AG08395 (cell line): ENCODE results near the gene BIN1.
"Not testable (repeated sequence)": the region's sequence is repeated elsewhere in the genome, so short reads cannot be mapped to it uniquely, and the experiment has no call there.

Experiments used
- DNase-seq: peaks from one replicate; pipeline ENCODE4 v3.0.0; 2012; ENCODE audit warnings: mixed read lengths, low spot score

Gene BIN1

GRCh38 chr2:127046579-127046978 is 60.4 kb downstream of the BIN1 start:
- no peak for DNase-seq

GRCh38 chr2:127045792-127046501 is 61.0 kb downstream of the BIN1 start:
- no peak for DNase-seq

- peak; percentile 28 for DNase-seq
Observed at GRCh38 chr2:127044977-127045661, 61.8 kb downstream of the BIN1 start.

- DNase-seq: no peak
Observed at GRCh38 chr2:127044165-127044718, 62.7 kb downstream of the BIN1 start.

GRCh38 chr2:127043367-127044164 is 63.4 kb downstream of the BIN1 start:
- no peak for DNase-seq

GRCh38 chr2:127041259-127041970 is 65.5 kb downstream of the BIN1 start:
- no peak for DNase-seq

GRCh38 chr2:127040169-127040568 is 66.8 kb downstream of the BIN1 start:
- no peak for DNase-seq

- DNase-seq: no peak
Observed at GRCh38 chr2:127039387-127040031, 67.4 kb downstream of the BIN1 start.

GRCh38 chr2:127037476-127037875 is 69.5 kb downstream of the BIN1 start:
- no peak for DNase-seq

GRCh38 chr2:127034883-127035611 is 71.9 kb downstream of the BIN1 start:
- no peak for DNase-seq

GRCh38 chr2:127034051-127034450 is 72.9 kb downstream of the BIN1 start:
- DNase-seq: no peak

- peak; percentile 58 for DNase-seq
Observed at GRCh38 chr2:127032621-127033020, 74.3 kb downstream of the BIN1 start.

- DNase-seq: no peak
Observed at GRCh38 chr2:127029350-127030051, 77.5 kb downstream of the BIN1 start.

- DNase-seq: not testable (repeated sequence)
Observed at GRCh38 chr2:127028745-127029144, 78.2 kb downstream of the BIN1 start.

GRCh38 chr2:127027715-127028114 is 79.2 kb downstream of the BIN1 start:
- DNase-seq: no peak

- DNase-seq: peak; percentile 76
Observed at GRCh38 chr2:127025359-127026166, 81.4 kb downstream of the BIN1 start.

GRCh38 chr2:127024769-127025358 is 82.1 kb downstream of the BIN1 start:
- DNase-seq: peak; percentile 25

GRCh38 chr2:127023504-127023903 is 83.5 kb downstream of the BIN1 start:
- no peak for DNase-seq

GRCh38 chr2:127022817-127023216 is 84.1 kb downstream of the BIN1 start:
- DNase-seq: no peak
